GM18511 (cell line): ENCODE measurements around the gene TMC3.

Experiments
- ATAC-seq: cut with Tn5 transposase; IDR thresholded peaks from one replicate; pipeline ENCODE4 v1.9.1; 2021; ENCODE audit warnings: mild to moderate bottlenecking, moderate library complexity; ENCODE audit not compliant: unreplicated experiment

The TMC3 gene

DNA sequence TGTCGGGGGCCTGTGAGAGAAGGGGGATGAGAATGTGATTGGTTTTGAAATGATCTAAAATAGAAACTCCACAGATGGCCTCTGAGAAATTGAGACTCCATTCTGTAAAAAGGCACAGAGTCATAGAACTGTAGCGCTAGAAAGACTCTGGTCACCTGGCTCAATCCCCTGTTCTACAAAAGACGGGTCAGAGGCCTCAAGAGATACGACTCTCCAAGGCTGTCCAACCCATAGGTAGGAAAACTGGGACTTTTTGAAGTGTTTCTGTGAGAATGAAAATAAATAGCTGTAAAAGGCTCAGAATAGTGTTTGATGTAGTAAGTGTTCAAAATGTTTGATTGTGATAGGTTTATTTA, 11.7 kb upstream of the TMC3 start:
- no peak for ATAC-seq

DNA sequence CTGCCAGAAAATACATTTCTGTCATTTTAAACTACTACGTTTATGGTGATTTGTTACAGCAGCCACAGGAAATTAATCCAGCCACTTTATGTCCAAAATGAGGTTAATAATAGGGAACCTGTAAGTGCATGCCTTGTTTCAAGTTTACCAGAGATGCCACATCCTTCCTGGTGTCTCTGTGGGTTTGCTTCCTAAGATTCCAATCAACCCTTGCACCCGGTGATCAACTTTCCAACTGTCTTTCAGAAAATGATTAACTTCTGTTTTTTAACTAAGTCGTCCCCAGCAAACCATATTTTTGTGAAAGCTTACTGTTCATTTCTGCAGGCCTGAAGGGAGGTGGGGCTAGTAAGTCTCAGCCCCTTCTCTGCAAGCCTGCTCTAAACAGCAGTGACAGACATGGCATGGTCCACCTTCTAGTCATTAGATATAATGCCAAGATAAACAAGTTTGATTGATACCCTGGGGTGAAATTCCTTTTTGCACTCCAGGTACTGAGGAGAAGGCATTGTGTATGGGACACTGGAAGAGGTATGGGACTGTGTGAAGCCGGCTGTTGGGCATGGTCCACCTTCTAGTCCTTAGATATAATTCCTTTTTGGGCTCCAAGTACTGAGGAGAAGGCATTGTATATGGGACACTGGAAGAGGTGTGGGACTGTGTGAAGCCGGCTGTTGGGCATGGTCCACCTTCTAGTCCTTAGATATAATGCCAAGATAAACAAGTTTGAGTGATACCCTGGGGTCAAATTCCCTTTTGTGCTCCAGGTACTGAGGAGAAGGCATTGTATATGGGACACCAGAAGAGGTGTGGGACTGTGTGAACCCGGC, 11.1 kb upstream of the TMC3 start:
- no peak for ATAC-seq

GRCh38 chr15:81381720-81382119, 7.7 kb upstream of the TMC3 start:
- no peak for ATAC-seq

DNA sequence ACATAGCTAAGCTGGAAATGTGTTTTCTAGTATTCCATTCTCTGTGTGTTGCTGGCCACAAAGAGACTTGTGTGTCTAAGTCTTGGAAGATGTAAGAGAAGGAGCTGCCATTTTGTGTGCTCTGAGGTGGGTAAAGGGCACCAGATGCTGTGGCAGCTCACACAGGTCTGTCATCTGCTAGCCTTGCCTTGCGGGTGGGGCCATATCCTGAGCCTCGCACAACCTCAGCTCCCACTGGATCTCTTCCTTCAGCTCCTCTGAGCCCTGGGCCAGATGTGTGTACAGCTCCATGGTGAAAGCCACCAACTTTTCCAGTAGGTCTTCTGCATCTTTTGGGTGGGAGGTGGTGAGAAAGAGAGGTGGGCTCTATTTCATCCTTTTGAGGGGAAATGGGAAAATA, 6.7 kb upstream of the TMC3 start:
- no peak for ATAC-seq

DNA sequence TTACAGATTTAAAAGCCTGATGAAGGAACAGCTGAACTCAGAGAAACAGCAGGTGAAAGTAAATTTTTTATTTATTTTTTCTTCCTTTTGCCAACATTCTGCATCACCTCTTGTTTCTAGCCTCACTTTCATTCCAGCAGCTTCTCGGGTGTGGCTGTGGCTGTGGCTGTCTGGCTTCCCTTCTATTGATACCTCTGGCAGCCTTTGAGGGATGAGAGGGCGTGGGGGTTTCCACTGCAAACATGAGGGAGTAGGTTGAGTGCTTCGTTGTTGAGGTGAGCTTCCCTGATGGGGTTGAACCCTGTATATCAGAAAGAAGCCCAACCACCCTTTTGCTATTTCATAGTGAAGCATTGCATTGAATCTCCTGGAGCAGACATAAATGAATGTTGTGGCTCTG, 6.2 kb upstream of the TMC3 start:
- no peak for ATAC-seq

- ATAC-seq, result no peak
These were observed 5.3 kb upstream of the TMC3 start for GRCh38 chr15:81379269-81379668.

DNA sequence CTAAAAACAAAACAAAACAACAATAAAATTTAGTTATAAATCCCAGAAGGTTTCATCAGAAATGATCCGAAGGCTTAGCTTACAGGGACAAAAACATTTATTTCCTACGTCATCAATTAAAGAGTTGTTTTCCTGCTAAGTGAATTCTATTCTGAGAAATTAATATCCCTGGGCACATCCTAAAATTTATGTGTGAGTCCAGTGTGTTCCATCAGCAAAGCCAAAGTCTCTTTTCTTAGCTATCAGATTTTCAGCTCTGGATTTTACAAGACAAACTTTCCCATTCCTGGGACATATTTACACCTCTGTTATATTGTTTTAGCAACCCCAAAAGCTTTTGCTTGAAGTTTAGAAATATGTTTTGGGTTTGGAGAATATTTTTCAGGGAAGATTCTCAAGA, 4.4 kb upstream of the TMC3 start:
- ATAC-seq, result no peak

- ATAC-seq, result no peak
These were observed 3.9 kb upstream of the TMC3 start for GRCh38 chr15:81377871-81378270.

DNA sequence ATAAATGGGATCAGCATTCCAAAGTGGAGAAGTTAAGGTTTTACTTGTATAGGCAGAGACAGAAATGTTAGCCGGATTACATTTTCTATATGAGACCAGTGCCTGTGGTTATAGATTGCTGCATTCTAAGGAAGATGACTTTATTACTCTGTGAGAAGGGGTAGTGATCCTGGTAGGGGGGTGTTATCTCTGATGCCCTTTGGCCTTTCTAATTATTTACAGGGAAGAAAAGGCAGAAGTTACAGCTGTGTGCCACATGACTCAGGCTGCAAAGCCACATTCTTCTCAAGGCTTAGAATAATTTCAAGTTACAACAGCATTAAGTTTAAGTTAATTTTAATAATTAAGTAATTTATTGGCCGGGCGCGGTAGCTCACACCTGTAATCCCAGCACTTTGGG, 2.2 kb upstream of the TMC3 start:
- ATAC-seq, result no peak

DNA sequence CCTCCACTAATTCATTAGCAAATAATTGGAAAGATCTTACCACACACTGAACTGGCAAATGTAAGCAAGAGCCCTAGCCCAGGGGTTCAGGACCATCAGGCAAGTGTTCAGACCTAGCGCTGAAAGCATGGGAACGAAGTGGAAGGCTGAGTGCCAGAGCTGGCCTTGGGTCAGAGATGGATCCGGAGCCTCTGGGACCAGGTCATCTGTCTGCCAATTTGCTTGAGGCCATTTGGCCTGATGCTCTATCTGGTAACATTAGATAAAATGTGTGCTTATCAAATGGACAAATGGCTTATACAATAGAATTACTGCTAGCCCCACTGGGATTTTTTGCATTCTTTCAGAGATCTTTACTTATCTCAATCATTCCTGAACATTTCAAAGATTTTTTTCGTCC, 1.4 kb upstream of the TMC3 start:
- ATAC-seq, result no peak

DNA sequence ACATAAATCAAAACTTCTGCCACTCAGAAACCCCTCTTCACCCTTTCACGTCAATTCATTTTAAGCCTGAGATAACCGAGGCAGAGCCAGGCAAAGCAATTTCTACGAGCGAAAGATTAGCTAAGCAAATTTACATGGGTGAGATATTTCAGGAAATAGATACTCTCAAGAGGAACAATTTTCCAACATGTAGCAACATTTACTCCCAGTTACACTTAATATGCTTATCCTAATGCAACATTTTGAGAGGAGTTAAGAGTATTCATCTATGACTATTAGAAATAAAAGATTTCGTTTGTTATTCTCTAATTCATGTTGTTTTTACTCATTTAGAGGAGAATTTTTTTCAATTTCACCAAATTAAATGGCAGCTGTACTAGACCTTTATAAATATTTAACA, 837 bp downstream of the TMC3 start:
- no peak for ATAC-seq

DNA sequence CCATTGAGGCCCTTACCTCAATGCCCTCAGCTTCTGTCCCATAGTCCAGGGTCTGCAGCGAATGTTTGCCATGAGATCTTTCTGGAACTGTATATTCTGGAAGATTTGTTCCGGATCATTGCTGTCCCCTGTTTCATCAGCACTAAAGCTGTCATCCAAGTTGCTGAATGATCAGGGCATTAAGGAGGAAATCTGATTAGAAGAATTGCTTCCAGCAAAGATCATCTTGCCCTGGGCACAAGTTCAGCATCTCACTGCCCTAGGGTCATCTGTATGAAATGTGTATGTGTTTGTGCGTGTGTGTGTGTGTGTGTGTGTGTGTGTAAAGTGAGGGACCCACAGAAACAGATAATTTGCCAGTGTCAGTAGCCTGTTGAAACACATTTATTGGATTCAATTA, 1.4 kb downstream of the TMC3 start:
- ATAC-seq, result no peak

DNA sequence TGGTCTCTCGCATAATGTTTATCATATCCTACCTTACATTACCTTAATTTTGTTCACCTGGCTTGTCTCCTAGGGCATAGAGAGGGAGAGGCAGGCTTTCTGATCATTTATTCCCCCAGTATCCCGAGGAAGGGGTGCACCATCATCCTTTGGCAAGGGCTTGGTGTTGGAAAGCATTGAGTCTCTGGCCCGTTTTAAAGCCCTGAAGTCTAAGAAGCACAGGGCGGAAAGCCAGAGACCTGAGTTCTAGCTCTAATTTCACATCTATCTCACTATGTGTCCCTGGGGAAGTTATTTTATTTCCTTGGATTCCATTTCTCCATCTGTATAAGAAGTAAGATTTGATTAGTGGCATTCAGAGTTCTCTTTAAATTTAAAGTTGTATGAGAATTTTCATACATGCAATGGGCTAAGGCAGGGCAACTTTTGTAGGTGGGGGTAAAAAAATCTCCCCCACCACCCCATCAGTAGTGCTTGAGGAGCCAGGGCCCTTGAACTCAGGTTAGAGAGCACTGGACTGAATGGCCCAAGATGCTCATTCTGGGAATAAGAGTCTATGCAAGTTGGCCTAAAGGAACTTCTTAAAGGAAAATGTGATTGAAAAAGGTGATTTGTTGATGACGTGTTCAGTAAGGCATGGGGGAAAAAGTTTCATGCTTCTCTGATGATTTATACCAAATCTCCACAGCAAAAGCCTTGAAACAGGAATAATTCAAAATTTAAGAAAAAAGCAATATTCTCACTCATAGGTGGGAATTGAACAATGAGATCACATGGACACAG, 10.1 kb downstream of the TMC3 start:
- ATAC-seq, result no peak

DNA sequence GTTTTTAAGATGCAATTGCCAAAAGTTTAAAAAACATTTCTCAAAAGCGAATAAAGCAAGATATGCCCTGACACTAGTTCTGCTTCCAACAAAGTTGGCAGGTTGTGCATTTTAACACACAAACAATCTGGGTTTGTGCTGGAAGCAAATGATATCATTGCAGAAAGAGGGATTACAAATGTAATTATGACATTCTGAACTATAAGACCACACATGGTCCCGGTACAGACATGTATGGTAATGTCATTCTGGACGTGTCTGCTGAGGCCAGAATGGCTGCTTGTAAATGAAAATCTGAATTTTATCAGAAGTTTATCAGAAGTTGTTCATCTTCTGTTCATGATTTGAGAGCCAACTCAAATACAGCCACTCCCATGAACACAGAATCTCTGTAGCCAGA, 10.7 kb downstream of the TMC3 start:
- no peak for ATAC-seq

GRCh38 chr15:81362790-81363189, 11.2 kb downstream of the TMC3 start:
- ATAC-seq, result no peak

GRCh38 chr15:81361891-81362290, 12.1 kb downstream of the TMC3 start:
- ATAC-seq, result no peak

DNA sequence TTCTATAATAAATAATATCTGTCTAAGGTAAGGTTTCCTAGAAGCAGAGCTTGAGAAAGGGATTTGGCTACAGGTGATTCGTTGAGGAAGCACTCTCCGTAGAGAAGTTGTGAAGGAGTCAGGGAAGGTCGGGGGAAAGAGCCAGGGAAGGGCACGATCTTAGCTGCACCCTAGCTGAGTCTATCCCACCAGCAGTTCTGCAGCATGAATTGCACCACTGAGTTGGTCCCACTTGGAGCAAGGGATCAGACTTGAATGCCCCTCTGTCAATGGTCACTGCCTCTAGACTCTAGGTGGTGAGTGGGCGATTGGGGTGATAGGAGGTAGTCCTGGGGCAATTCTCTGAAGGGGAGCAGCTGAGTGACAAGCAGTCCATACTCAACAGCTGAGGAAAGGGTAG, 13.5 kb downstream of the TMC3 start:
- ATAC-seq, result no peak

GRCh38 chr15:81358248-81358647, 15.8 kb downstream of the TMC3 start:
- ATAC-seq, result no peak

GRCh38 chr15:81357180-81357686, 16.8 kb downstream of the TMC3 start:
- ATAC-seq, result no peak

DNA sequence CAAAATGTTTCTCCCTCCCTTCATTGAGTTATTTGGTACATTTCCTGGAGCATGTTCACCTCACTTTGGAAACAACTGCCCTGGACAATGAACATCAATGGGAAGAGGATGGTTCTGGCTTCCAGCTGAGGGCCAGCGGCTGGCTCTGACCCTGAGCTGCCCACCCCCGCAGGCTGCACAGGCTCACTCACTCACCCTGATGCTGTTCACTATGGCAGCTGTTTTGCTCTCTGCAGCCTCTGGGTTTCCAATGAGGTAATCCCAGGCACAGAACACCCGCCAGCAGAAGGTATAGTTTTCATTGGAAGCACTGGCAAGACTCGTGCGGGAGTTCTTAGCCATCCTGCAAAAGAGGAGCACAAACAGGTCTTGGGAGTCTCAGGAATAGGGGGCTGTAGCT, 17.8 kb downstream of the TMC3 start:
- ATAC-seq, result no peak

- no peak for ATAC-seq
These were observed 22.4 kb downstream of the TMC3 start for GRCh38 chr15:81351651-81352050.

GRCh38 chr15:81349271-81349670, 24.7 kb downstream of the TMC3 start:
- no peak for ATAC-seq
